ENCODE measurements around the gene UBR3.

GRCh38 chr2:169790581-169790980, 36.7 kb upstream of the UBR3 start:
- TF ChIP-seq, protein P1, sequence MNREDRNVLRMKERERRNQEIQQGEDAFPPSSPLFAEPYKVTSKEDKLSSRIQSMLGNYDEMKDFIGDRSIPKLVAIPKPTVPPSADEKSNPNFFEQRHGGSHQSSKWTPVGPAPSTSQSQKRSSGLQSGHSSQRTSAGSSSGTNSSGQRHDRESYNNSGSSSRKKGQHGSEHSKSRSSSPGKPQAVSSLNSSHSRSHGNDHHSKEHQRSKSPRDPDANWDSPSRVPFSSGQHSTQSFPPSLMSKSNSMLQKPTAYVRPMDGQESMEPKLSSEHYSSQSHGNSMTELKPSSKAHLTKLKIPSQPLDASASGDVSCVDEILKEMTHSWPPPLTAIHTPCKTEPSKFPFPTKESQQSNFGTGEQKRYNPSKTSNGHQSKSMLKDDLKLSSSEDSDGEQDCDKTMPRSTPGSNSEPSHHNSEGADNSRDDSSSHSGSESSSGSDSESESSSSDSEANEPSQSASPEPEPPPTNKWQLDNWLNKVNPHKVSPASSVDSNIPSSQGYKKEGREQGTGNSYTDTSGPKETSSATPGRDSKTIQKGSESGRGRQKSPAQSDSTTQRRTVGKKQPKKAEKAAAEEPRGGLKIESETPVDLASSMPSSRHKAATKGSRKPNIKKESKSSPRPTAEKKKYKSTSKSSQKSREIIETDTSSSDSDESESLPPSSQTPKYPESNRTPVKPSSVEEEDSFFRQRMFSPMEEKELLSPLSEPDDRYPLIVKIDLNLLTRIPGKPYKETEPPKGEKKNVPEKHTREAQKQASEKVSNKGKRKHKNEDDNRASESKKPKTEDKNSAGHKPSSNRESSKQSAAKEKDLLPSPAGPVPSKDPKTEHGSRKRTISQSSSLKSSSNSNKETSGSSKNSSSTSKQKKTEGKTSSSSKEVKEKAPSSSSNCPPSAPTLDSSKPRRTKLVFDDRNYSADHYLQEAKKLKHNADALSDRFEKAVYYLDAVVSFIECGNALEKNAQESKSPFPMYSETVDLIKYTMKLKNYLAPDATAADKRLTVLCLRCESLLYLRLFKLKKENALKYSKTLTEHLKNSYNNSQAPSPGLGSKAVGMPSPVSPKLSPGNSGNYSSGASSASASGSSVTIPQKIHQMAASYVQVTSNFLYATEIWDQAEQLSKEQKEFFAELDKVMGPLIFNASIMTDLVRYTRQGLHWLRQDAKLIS (CRISPR knock-in tag; IDR thresholded peaks at IDR 0.05; ENCODE audit: borderline replicate concordance): no peak
- no peak for TF ChIP-seq ATF3 (CRISPR knock-in tag; conservative IDR thresholded peaks at IDR 0.05)
- no peak for TF ChIP-seq ELF4 (CRISPR knock-in tag; IDR thresholded peaks at IDR 0.05; ENCODE audit: low read depth)
- TF ChIP-seq, protein P2, sequence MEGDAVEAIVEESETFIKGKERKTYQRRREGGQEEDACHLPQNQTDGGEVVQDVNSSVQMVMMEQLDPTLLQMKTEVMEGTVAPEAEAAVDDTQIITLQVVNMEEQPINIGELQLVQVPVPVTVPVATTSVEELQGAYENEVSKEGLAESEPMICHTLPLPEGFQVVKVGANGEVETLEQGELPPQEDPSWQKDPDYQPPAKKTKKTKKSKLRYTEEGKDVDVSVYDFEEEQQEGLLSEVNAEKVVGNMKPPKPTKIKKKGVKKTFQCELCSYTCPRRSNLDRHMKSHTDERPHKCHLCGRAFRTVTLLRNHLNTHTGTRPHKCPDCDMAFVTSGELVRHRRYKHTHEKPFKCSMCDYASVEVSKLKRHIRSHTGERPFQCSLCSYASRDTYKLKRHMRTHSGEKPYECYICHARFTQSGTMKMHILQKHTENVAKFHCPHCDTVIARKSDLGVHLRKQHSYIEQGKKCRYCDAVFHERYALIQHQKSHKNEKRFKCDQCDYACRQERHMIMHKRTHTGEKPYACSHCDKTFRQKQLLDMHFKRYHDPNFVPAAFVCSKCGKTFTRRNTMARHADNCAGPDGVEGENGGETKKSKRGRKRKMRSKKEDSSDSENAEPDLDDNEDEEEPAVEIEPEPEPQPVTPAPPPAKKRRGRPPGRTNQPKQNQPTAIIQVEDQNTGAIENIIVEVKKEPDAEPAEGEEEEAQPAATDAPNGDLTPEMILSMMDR (IDR thresholded peaks at IDR 0.05): no peak
- TF ChIP-seq CBFB (CRISPR knock-in tag; IDR thresholded peaks at IDR 0.05; ENCODE audit: low read depth): no peak
- no peak for TF ChIP-seq SP1 (CRISPR knock-in tag; conservative IDR thresholded peaks at IDR 0.05)
- TF ChIP-seq E2F4 (CRISPR knock-in tag; IDR thresholded peaks at IDR 0.05; ENCODE audit: borderline replicate concordance, low read depth): no peak
- no peak for TF ChIP-seq PREB (CRISPR knock-in tag; IDR thresholded peaks at IDR 0.05; ENCODE audit: borderline replicate concordance)
- TF ChIP-seq MLX (CRISPR knock-in tag; IDR thresholded peaks at IDR 0.05): no peak
- no peak for TF ChIP-seq ZNF317 (CRISPR knock-in tag; IDR thresholded peaks at IDR 0.05; ENCODE audit: borderline replicate concordance, low read depth)
- TF ChIP-seq FOXK1 (CRISPR knock-in tag; IDR thresholded peaks at IDR 0.05): no peak
- TF ChIP-seq OVOL2 (CRISPR knock-in tag; IDR thresholded peaks at IDR 0.05; ENCODE audit: borderline replicate concordance): no peak
- TF ChIP-seq JUN (CRISPR knock-in tag; IDR thresholded peaks at IDR 0.05): no peak

All from WTC11 (cell line).